Central memory CD8-positive, alpha-beta T cell (primary cell): ENCODE data around the gene BMAL1.

Source experiments
- ATAC-seq: fragments of 150-1000 bp; cut with Tn5 transposase; replicated peaks from 2 replicates; pipeline ENCODE4 v1.10.0; 2022; ENCODE audit warnings: mild to moderate bottlenecking, moderate FRiP score, moderate number of reproducible peaks; ENCODE audit not compliant: poor library complexity, severe bottlenecking; ENCODE audit errors: extremely low read depth
- DNase-seq, 2 donors: peaks; one replicate each; pipeline ENCODE4 v3.0.0; 2021; ENCODE audit warnings: low spot score in 2 of 2
- H3K27ac Mint-ChIP-seq: one replicate; pipeline ENCODE4 v1.8.0; 2022; ENCODE audit warnings: low read depth, mild to moderate bottlenecking, moderate library complexity, mixed read lengths
- H3K27me3 Mint-ChIP-seq: one replicate; pipeline ENCODE4 v1.8.0; 2022; ENCODE audit warnings: mixed read lengths
- H3K36me3 Mint-ChIP-seq: one replicate; pipeline ENCODE4 v1.8.0; 2022; ENCODE audit warnings: mild to moderate bottlenecking, moderate library complexity, mixed read lengths; ENCODE audit not compliant: insufficient read depth
- H3K4me1 Mint-ChIP-seq: one replicate; pipeline ENCODE4 v1.8.0; 2022; ENCODE audit warnings: mixed read lengths
- H3K4me3 Mint-ChIP-seq: one replicate; pipeline ENCODE4 v1.8.0; 2022; ENCODE audit warnings: mild to moderate bottlenecking, moderate library complexity, mixed read lengths
- H3K9me3 Mint-ChIP-seq: one replicate; pipeline ENCODE4 v1.8.0; 2022; ENCODE audit warnings: mixed read lengths

Gene BMAL1

DNA sequence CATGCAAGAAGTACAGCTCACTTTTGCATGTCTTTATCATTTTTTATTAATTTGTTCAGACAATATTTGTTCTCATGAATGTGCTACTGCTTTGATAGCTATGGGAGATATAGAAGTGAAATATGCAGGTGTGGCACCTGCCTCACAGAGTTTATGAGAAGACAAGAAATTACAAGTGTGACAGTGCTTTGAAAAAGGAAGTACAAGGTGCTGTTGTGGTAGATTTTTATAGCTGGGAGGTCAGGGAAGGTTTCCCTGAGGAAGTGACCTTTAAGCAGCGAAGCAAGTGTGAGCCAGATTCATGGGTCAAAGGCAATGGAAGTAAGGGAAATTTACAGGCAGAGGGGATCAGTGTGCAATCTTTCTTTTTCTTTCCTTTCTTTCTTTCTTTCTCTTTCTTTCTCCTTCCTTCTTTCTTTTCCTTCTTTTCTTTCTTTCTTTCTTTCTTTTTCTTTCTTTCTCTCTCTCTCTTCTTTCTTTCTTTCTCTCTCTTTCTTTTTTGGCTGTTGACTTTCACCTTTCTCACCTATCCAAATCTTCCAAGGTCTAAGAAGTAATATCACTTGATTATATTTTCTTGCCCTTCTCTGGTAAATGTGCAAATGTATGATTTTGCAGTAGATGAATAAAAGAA, 6.4 kb upstream of the BMAL1 start:
- H3K4me3 Mint-ChIP-seq = no peak overlapping the region
- no peaks in the 10 kb centered on the region for H3K9me3 Mint-ChIP-seq
- H3K36me3 Mint-ChIP-seq = peaks cover 1% of the 10 kb centered on the region
- no peak for ATAC-seq
- H3K27me3 Mint-ChIP-seq = peaks cover 52% of the 10 kb centered on the region
- no peak overlapping the region for H3K27ac Mint-ChIP-seq
- H3K4me1 Mint-ChIP-seq = peaks cover 1% of the 10 kb centered on the region
- DNase-seq = no peak

DNA sequence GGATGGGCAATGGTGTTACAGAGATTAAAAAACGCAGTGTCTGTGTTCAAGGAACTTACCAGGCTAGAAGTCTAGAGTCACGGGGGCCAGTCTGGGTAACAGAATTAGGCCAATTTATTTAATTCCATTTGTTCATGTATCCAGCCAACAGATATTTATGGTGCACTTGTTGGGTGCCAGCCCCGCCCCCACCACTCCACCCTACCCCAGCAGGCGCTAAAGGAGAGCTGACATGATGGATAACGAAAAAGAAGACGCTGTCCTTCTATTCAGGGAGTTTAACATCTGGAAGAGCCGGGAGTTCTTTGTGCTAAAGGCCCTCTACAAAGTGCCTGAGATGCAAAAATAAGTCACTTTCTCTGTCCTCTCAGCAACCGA, 1.1 kb upstream of the BMAL1 start:
- ATAC-seq (no peak), DNase-seq (no peak)
- H3K4me1 Mint-ChIP-seq = peaks cover 38% of the 10 kb centered on the region
- peaks cover 28% of the 10 kb centered on the region for H3K27me3 Mint-ChIP-seq
- H3K27ac Mint-ChIP-seq = peak overlapping the region; percentile 93
- H3K9me3 Mint-ChIP-seq = no peaks in the 10 kb centered on the region
- H3K4me3 Mint-ChIP-seq = peak overlapping the region; percentile 96
- H3K36me3 Mint-ChIP-seq = peaks cover 22% of the 10 kb centered on the region

DNA sequence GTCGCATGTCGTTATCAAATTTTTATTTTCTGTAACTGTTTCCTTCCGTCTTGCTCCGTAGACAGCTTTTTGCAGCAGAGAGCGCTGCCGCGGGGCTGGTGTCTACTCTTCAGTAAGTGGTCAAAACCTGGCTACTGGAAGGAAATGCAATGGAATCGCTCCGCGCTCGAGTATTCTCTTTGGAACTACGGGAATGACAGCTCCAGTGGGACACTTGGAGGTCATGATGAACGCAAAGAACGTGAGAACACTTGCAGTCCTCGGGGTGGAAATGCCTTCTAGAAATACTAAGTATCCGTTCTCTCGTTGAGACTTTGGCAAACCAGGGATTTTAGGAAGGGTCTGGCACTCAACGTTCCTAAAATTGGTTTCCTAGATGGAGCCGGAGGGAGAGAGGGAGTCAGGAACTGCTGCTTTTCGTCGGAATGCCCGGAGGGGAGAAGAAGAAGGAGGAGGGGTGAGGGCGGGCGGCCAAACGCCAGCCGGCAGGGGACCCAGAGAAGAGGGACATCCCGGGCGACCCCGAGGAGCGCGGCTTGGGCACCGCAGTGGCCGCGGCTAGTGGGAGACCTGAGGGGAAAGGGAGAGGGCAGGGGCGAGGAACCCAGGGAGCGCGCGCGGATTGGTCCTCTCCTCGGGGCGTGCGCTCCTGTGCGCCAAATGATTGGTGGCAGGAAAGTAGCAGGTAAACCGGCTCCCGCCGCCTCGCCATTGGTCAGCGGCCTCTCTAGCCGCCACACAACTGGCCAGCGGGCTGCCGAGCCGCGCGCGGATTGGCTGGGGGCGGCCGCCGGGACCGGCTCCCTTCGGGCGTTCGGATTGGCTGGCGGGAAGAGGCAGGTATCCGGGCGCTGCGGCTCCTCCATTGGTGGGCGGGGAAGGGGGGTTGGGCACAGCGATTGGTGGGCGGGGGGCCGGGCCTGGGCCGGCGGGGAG, 490 bp upstream of the BMAL1 start:
- ATAC-seq = peak; percentile 80
- peaks cover 23% of the 10 kb centered on the region for H3K27me3 Mint-ChIP-seq
- peak; percentile 91 to 94 for DNase-seq
- peak overlapping the region; percentile 93 for H3K27ac Mint-ChIP-seq
- no peaks in the 10 kb centered on the region for H3K9me3 Mint-ChIP-seq
- H3K36me3 Mint-ChIP-seq = peaks cover 27% of the 10 kb centered on the region
- H3K4me1 Mint-ChIP-seq = peaks cover 44% of the 10 kb centered on the region
- H3K4me3 Mint-ChIP-seq = peak overlapping the region; percentile 96

DNA sequence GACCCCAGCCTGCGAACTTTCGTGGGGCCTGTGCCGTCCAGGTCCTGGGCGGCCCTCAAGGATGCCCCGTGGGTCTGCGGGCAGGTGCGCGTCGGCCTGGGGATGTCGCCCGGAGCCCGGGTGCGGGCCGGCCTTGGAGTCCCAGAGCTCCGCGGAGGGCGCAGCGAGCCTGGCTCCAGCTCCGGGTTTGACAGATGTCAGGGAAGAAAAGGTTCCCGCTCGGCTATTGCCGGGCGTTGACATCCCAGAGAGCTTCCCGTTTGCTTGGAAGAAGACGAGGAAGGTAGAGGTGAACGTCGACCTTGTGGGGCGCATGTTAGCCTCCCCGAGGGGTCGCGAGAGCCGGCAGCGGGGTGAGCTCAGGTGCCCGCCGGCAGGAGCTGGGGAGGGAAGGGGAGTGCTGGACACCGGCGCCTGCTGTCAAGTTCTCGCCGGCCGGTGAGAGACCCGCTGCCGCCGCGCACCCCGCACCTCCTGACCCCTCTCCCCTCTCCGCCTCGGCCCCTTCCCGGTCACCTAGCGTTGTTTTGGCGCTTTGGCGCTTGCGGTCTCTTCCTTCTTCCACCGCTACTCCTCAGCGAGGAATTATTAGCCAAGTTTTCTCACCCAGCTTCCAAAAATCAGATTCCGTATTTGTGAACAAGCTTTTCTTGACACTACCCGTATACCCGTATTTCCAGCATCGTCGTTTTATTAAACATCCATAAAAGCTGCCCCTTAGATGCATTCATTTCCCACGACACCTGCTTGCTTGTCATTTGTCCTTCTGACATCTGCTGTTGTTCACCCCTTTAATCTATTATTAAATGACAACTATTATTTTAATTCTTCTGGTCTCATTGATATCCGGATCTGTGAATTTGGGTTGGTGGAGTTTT, 1.3 kb downstream of the BMAL1 start:
- H3K27ac Mint-ChIP-seq = peak overlapping the region; percentile 93
- ATAC-seq = no peak
- peaks cover 27% of the 10 kb centered on the region for H3K36me3 Mint-ChIP-seq
- peaks cover 62% of the 10 kb centered on the region for H3K4me1 Mint-ChIP-seq
- H3K9me3 Mint-ChIP-seq = no peaks in the 10 kb centered on the region
- DNase-seq = no peak
- peak overlapping the region; percentile 96 for H3K4me3 Mint-ChIP-seq
- H3K27me3 Mint-ChIP-seq = peaks cover 14% of the 10 kb centered on the region

DNA sequence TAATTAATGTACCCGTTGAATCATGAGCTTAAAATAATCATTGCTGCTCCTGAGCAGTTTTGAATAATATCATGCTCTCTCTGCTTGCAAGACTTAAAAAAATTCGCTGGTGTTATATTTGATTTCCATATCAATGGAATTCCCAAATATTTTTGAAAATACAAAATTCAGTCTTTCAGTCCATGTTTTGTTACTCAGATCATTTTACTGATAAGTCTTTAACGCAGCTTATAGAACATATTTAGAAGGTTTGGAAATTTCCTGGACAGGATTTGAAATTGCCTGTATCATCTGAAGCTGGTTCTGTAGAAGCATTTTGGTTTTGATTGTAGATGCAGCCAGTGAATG, 1.9 kb downstream of the BMAL1 start:
- Mint-ChIP-seq H3K27ac (peak overlapping the region; percentile 93), H3K4me3 (peak overlapping the region; percentile 96), H3K27me3 (peaks cover 8% of the 10 kb centered on the region), H3K36me3 (peaks cover 27% of the 10 kb centered on the region), H3K9me3 (no peaks in the 10 kb centered on the region), H3K4me1 (peaks cover 65% of the 10 kb centered on the region)
- DNase-seq (no peak), ATAC-seq (no peak)

DNA sequence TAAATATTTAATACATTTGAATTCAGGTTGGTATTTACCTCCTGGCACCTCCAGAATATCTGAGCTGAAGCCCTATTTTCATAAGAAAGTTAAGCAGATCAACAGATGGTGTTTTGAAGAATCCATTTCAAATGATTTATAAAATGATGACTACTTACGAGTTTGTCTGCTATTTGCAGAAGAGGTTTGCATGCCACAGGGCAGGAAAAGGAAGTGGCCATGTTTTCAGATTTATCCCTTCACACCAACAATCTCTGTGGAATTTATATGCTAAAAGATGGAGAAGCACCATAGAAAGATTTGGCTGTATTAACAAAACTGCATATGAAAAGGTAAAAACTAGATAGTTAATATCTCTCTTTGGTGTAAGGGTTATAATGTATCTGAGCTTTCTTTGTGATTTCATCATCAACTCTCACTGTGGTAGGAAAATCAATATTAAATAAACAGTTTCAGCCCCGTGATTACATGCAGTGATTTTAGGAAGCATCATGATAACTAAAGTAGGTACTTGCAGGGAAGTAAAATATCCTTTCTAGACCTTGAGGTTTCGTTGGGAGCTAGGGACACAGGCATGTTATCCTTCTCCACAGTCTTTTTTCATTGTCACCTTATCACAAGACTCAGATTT, 2.6 kb downstream of the BMAL1 start:
- Mint-ChIP-seq H3K36me3 (peaks cover 27% of the 10 kb centered on the region), H3K9me3 (no peaks in the 10 kb centered on the region), H3K27me3 (peaks cover under 1% of the 10 kb centered on the region), H3K4me3 (peak overlapping the region; percentile 96), H3K27ac (peak overlapping the region; percentile 93), H3K4me1 (peaks cover 72% of the 10 kb centered on the region)
- ATAC-seq = no peak
- DNase-seq = no peak

DNA sequence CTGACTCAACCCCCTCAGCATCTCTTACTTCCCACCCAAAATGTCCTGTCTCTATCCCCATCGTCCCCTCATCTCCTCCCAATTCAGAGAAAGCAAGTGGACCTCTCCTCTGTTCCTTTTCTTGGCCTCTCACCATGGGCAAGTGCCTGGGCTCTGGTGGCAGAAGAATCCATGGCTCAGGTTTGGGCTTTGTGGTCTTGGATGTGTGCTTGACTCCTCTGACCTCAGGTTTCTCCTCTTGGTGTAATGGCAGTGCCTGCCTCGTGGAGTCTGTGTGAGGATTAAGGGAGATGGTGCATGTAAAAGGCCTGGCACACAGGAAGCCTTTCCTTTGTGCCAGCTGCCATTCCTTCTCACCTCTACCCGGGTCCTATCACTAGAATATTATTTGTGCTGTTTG, 3.2 kb downstream of the BMAL1 start:
- no peaks in the 10 kb centered on the region for H3K9me3 Mint-ChIP-seq
- peak overlapping the region; percentile 93 for H3K27ac Mint-ChIP-seq
- H3K36me3 Mint-ChIP-seq = peaks cover 27% of the 10 kb centered on the region
- peak overlapping the region; percentile 96 for H3K4me3 Mint-ChIP-seq
- DNase-seq (no peak), ATAC-seq (no peak)
- H3K4me1 Mint-ChIP-seq = peaks cover 76% of the 10 kb centered on the region
- H3K27me3 Mint-ChIP-seq = no peaks in the 10 kb centered on the region

DNA sequence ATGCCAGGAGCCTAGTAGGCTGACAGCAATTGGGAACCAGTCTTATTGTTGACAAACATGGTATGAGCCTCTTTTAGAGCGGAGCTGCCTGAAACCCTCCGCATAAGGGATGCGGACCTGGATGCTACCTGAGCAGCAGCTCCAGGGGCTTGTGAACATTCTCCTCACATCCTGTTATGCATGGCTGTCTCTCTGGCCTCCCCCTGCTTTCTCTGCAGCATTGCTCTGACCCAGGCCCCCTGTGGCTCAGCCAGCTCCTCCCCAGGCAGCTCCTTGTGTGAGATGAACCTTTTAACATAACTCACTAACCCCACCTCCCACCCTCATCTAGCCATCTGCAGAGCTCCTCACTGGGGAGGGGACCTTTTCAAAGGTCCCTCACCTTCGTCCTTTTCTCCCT, 6.0 kb downstream of the BMAL1 start:
- no peak overlapping the region for H3K27ac Mint-ChIP-seq
- no peak for ATAC-seq

DNA sequence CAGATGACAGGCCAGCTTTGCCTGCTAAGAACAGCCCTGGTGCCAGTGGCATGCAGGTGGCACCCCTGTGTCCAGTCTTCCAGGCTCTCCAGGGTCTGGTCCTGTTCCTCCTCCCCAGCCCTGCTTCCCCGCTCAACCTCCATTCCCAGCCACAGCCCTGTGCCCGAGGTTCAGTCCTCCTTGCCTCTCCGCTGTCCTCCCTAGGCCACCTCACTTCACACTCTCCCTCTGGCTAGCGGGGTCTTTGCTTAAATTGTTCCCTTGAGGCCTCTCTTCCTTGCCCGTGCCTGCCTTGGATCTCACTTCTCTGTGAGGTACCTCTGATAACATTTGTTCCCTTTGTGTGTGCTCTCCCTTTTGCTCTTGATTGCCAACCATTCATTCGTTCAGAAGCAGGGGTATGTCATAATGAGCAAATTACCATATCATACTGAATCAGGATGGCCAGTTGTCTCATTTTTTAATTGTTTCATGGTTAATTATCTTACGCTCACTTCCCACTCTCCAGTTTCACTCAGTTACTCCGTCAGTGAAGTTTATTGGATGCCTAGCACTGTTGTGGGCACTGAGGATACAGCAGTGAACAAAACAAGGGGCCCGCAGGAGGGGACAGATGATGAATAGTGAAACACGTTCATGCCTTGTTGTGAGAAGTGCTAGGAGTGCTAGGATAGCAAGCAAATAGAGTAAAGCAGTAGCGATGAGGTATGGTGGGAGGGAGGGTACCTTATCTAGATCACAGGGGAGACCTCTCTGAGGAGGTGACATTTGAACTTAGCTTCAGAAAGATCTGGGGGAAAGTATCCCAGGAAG, 7.4 kb downstream of the BMAL1 start:
- no peak for DNase-seq
- H3K27ac Mint-ChIP-seq = peak overlapping the region; percentile 50
- ATAC-seq = no peak
- H3K9me3 Mint-ChIP-seq = no peaks in the 10 kb centered on the region
- peaks cover 19% of the 10 kb centered on the region for H3K36me3 Mint-ChIP-seq
- H3K27me3 Mint-ChIP-seq = no peaks in the 10 kb centered on the region
- H3K4me3 Mint-ChIP-seq = peak overlapping the region; percentile 40
- peaks cover 89% of the 10 kb centered on the region for H3K4me1 Mint-ChIP-seq

More for the DNA sequence above, 6.0 kb downstream of the BMAL1 start:
- H3K36me3 Mint-ChIP-seq = peaks cover 18% of the 10 kb centered on the region
- H3K9me3 Mint-ChIP-seq = no peaks in the 10 kb centered on the region
- no peaks in the 10 kb centered on the region for H3K27me3 Mint-ChIP-seq
- no peak for DNase-seq
- H3K4me1 Mint-ChIP-seq = peaks cover 90% of the 10 kb centered on the region
- peak overlapping the region; percentile 16 for H3K4me3 Mint-ChIP-seq

DNA sequence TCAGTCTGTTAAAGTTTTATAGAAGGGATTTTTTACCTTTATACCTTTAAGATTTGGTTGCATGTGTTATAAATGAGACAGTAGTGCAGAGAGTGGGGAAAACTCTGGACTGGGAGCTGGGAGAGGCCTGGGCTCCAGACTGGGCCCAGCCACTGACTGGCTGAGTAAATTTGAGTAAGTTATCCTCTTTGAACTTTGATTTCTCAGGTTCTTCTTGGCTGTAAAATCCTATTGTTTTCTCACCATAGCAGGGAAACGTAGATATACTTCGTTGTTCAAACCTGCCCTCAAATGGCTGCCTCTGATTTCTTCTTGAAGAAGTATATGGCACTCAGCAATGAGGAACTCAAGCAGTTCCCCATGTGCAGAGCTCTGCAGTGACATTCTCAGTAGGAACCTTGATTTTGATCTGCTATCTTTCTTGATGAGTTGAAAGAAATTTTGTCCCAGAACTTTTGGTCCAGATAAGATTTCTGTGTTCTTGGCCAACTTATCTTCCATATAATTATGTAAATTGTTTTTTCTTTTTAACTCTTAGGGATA, 8.8 kb downstream of the BMAL1 start:
- Mint-ChIP-seq H3K9me3 (no peaks in the 10 kb centered on the region), H3K27ac (peak overlapping the region; percentile 26), H3K4me1 (peaks cover 86% of the 10 kb centered on the region), H3K36me3 (peaks cover 14% of the 10 kb centered on the region), H3K4me3 (no peak overlapping the region), H3K27me3 (no peaks in the 10 kb centered on the region)
- DNase-seq (no peak), ATAC-seq (no peak)

DNA sequence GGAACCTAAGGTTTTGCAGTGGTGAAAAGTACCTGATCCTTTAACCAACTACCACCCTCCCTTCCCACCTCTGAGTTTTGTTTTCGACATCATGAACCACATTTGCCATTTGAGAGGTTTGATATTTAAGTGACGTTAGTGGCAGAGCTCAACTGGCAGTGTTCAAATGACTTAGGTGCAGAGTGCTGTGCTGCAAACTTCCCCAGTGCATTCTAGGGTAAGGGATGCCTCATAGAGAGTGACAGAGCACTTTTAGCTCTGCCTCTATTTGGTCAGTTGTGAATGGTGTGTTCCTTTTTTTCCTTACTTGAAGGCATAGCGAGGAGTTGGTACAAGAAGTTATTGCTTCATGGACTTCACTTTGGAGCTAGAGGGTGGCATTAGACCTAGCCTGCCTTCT, 9.4 kb downstream of the BMAL1 start:
- H3K27ac Mint-ChIP-seq = peak overlapping the region; percentile 26
- peaks cover 82% of the 10 kb centered on the region for H3K4me1 Mint-ChIP-seq
- H3K9me3 Mint-ChIP-seq = no peaks in the 10 kb centered on the region

More for the DNA sequence above, 9.4 kb downstream of the BMAL1 start:
- Mint-ChIP-seq H3K27me3 (no peaks in the 10 kb centered on the region), H3K36me3 (peaks cover 10% of the 10 kb centered on the region), H3K4me3 (no peak overlapping the region)
- ATAC-seq (peak; percentile 74), DNase-seq (no peak)
